Caco-2 (cell line): ENCODE data around the gene GALE. TPM values are rescaled to one million over a fixed set of nuclear protein-coding genes. Genes with fewer than 3 reads are reported as not detected.
A peak's percentile ranks its signal among the peaks of the same experiment; 100 is the strongest.

ENCODE experiments used
- BruUV-seq: library from RNA; stranded (reverse); fragments of 400-500 nt; replicated peaks from 2 replicates; lab custom pipeline; 2021; lab: Mats Ljungman, UMichigan
- CTCF ChIA-PET: fragments of 300-600 bp; sonication (Branson Sonifier 250); formaldehyde crosslinking; loops from one replicate; lab custom pipeline; 2022; ENCODE audit warnings: antibody characterized with exemption; lab: Charles Lee
- POLR2A ChIA-PET: fragments of 300-600 bp; sonication (Branson Sonifier 250); formaldehyde crosslinking; loops from one replicate; lab custom pipeline; 2022; ENCODE audit warnings: antibody characterized with exemption; lab: Charles Lee
- DNase-seq, 2 experiments: peaks; one replicate each; pipeline versions ENCODE4 v3.0.0 to v3.0.0-alpha.2; 2020 to 2022
- H3K27me3 ChIP-seq: replicated peaks from 2 replicates; pipeline ENCODE4 v1.6.0; 2011; ENCODE audit warnings: low read length; ENCODE audit not compliant: control insufficient read depth, insufficient read depth
- H3K36me3 ChIP-seq: 2 replicates; pipeline ENCODE4 v1.5.1; 2011; ENCODE audit warnings: low read length; ENCODE audit not compliant: control insufficient read depth, insufficient read depth
- H3K4me1 ChIP-seq: fragments of 250-450 bp; sonication (Bioruptor Pico); 2 replicates; pipeline ENCODE4 v1.5.1; 2020; ENCODE audit warnings: mild to moderate bottlenecking
- H3K4me3 ChIP-seq: 2 replicates; pipeline ENCODE4 v1.5.1; 2011; ENCODE audit warnings: low read depth, mild to moderate bottlenecking, control low read depth, low read length
- H3K9me3 ChIP-seq: fragments of 250-450 bp; sonication (Bioruptor Pico); 2 replicates; pipeline ENCODE4 v1.5.1; 2020; ENCODE audit warnings: mild to moderate bottlenecking, moderate library complexity
- H3K27ac Mint-ChIP-seq: one replicate; pipeline ENCODE4 v1.8.0; 2022; ENCODE audit warnings: mixed read lengths; ENCODE audit not compliant: unreplicated experiment
- H3K27me3 Mint-ChIP-seq: one replicate; pipeline ENCODE4 v1.8.0; 2022; ENCODE audit warnings: mixed read lengths; ENCODE audit not compliant: insufficient read depth, unreplicated experiment
- H3K36me3 Mint-ChIP-seq: one replicate; pipeline ENCODE4 v1.8.0; 2022; ENCODE audit warnings: mild to moderate bottlenecking, mixed read lengths; ENCODE audit not compliant: insufficient read depth, unreplicated experiment
- H3K4me1 Mint-ChIP-seq: one replicate; pipeline ENCODE4 v1.8.0; 2022; ENCODE audit warnings: low read depth, mixed read lengths; ENCODE audit not compliant: unreplicated experiment
- H3K4me3 Mint-ChIP-seq: one replicate; pipeline ENCODE4 v1.8.0; 2022; ENCODE audit warnings: mild to moderate bottlenecking, moderate library complexity, mixed read lengths; ENCODE audit not compliant: unreplicated experiment
- H3K9me3 Mint-ChIP-seq: one replicate; pipeline ENCODE4 v1.8.0; 2022; ENCODE audit warnings: mixed read lengths; ENCODE audit not compliant: unreplicated experiment
- CTCF ChIP-seq, 2 experiments: fragments of 200-600 bp in 1 of 2; IDR thresholded peaks; 1 replicate in 1 of 2; 2 replicates in 1 of 2; pipeline versions ENCODE4 v1.5.1 to v1.8.0; 2011 to 2022; ENCODE audit warnings: antibody characterized with exemption in 1 of 2, control low read depth in 1 of 2, inconsistent platforms in 1 of 2, low read depth in 1 of 2, low read length in 1 of 2, mild to moderate bottlenecking in 1 of 2, moderate library complexity in 1 of 2; ENCODE audit not compliant: insufficient read depth in 1 of 2, severe bottlenecking in 1 of 2, unreplicated experiment in 1 of 2
- intact Hi-C: fragments of 100-400 bp; cut with micrococcal nuclease; formaldehyde crosslinking; loops from one replicate; pipeline ENCODE4 v1.10.0; 2022; ENCODE audit not compliant: unreplicated experiment
- total RNA-seq: library from RNA; stranded (reverse); gene quantifications from 2 replicates; pipeline ENCODE4 v1.2.3, GENCODE V29; 2022

Gene GALE
- total RNA-seq, 1 experiment from 2014 or later = 51.6 TPM

GRCh38 chr1:23777979-23778814 lies 22.4 kb downstream of the GALE start, which contains the start of gene PITHD1:
Gene PITHD1, plus strand, starts transcription at chr1:23778418. Its CDS starts 98 bp downstream, at chr1:23778516.
- Mint-ChIP-seq H3K36me3 (peaks cover 6% of the 10 kb centered on the region), H3K4me3 (peak within 1 kb of the TSS; percentile 85), H3K27ac (peak within 1 kb of the TSS; percentile 94), H3K27me3 (no peaks in the 10 kb centered on the region), H3K4me1 (peaks cover 6% of the 10 kb centered on the region), H3K9me3 (no peaks in the 10 kb centered on the region)
- peaks cover 5% of the 10 kb centered on the region; the same call in 1 of the 2 replicates for H3K4me1 ChIP-seq
- ChIA-PET POLR2A (interaction anchor here (0.5 to 1.8 kb wide), 18 partner anchors 13 to 919 kb away, joined by 3 to 20 read pairs (median 4); partner anchors contain the start of genes ELOA, GALE, HMGCL and LYPLA2), CTCF (interaction anchor here (0.5 to 1.7 kb wide), 7 partner anchors 13 to 372 kb away, joined by 4 to 8 read pairs (median 6); partner anchors contain the start of genes GALE and LYPLA2)
- no peaks in the 10 kb centered on the region for H3K9me3 ChIP-seq
- no TSS peak for BruUV-seq
- peak; percentile 75 to 79 for DNase-seq
- peak within 1 kb of the TSS; percentile 61 for H3K4me3 ChIP-seq
- no peaks in the 10 kb centered on the region for H3K27me3 ChIP-seq
- intact Hi-C loops = loop anchor here (1.0 to 5.0 kb wide), 2 partner anchors 13 to 89 kb away; partner anchors contain the start of genes FUCA1 and LYPLA2
- no peak for TF ChIP-seq CTCF (IDR thresholded peaks at IDR 0.05; ENCODE audit: insufficient read depth in 1 of 2, low read depth in 1 of 2, low read length in 1 of 2, severe bottlenecking in 1 of 2, unreplicated experiment in 1 of 2)
- no peaks in the 10 kb centered on the region for H3K36me3 ChIP-seq

- Histone ChIP-seq H3K9me3 (no peaks in the 10 kb centered on the region), H3K27me3 (no peaks in the 10 kb centered on the region), H3K4me1 (peaks cover 5% of the 10 kb centered on the region; the same call in 1 of the 2 replicates), H3K36me3 (no peaks in the 10 kb centered on the region), H3K4me3 (no peak overlapping the region)
- BruUV-seq = no TSS peak
- CTCF ChIA-PET = no interaction called here
- Mint-ChIP-seq H3K36me3 (peaks cover 6% of the 10 kb centered on the region), H3K27me3 (no peaks in the 10 kb centered on the region), H3K4me1 (peaks cover 6% of the 10 kb centered on the region), H3K27ac (no peak overlapping the region), H3K9me3 (no peaks in the 10 kb centered on the region), H3K4me3 (no peak overlapping the region)
- no peak for TF ChIP-seq CTCF (IDR thresholded peaks at IDR 0.05; ENCODE audit: insufficient read depth in 1 of 2, low read depth in 1 of 2, low read length in 1 of 2, severe bottlenecking in 1 of 2, unreplicated experiment in 1 of 2)
- intact Hi-C loops = loop anchor here (5.0 kb wide), 1 partner anchor 91 kb away; the partner anchor contains the start of gene FUCA1
- no peak for DNase-seq
- POLR2A ChIA-PET = no interaction called here
Observed at GRCh38 chr1:23776217-23776616, 24.3 kb downstream of the GALE start.

GRCh38 chr1:23774174-23774880 lies 26.2 kb downstream of the GALE start:
- H3K9me3 ChIP-seq = no peaks in the 10 kb centered on the region
- no peaks in the 10 kb centered on the region for H3K27me3 Mint-ChIP-seq
- H3K4me3 ChIP-seq = no peak overlapping the region
- no peak overlapping the region for H3K4me3 Mint-ChIP-seq
- BruUV-seq = no TSS peak
- ChIA-PET POLR2A (no interaction called here), CTCF (no interaction called here)
- no peaks in the 10 kb centered on the region for H3K9me3 Mint-ChIP-seq
- H3K4me1 Mint-ChIP-seq = peaks cover 2% of the 10 kb centered on the region
- DNase-seq = no peak
- H3K27me3 ChIP-seq = no peaks in the 10 kb centered on the region
- peaks cover 6% of the 10 kb centered on the region for H3K36me3 Mint-ChIP-seq
- intact Hi-C loops = no loop called here
- no peak overlapping the region for H3K27ac Mint-ChIP-seq
- no peak for TF ChIP-seq CTCF (IDR thresholded peaks at IDR 0.05; ENCODE audit: insufficient read depth in 1 of 2, low read depth in 1 of 2, low read length in 1 of 2, severe bottlenecking in 1 of 2, unreplicated experiment in 1 of 2)
- H3K36me3 ChIP-seq = no peaks in the 10 kb centered on the region
- H3K4me1 ChIP-seq = peaks cover 2% of the 10 kb centered on the region; the same call in 1 of the 2 replicates
